Rectal smooth muscle tissue (tissue), 1 donor: ENCODE data around the gene NETO1.
A peak's percentile ranks its signal among the peaks of the same experiment; 100 is the strongest.

Experiments
- H3K27ac ChIP-seq: one replicate; pipeline ENCODE4 v1.7.0; 2013; ENCODE audit warnings: low read depth, low read length, inconsistent platforms
- H3K27me3 ChIP-seq: one replicate; pipeline ENCODE4 v1.7.0; 2013; ENCODE audit warnings: low read length; ENCODE audit not compliant: control insufficient read depth, insufficient read depth
- H3K36me3 ChIP-seq: one replicate; pipeline ENCODE4 v1.7.0; 2013; ENCODE audit warnings: low read length; ENCODE audit not compliant: control insufficient read depth, insufficient read depth
- H3K4me1 ChIP-seq: one replicate; pipeline ENCODE4 v1.7.0; 2013; ENCODE audit warnings: low read length; ENCODE audit not compliant: control insufficient read depth, insufficient read depth
- H3K4me3 ChIP-seq: one replicate; pipeline ENCODE4 v1.7.0; 2013; ENCODE audit warnings: low read length
- H3K9ac ChIP-seq: one replicate; pipeline ENCODE4 v1.7.0; 2013; ENCODE audit warnings: low read length

Gene NETO1

GRCh38 chr18:72697706-72698105 lies 170.1 kb downstream of the NETO1 start:
- H3K4me1 ChIP-seq, result no peaks in the 10 kb centered on the region
- no peaks in the 10 kb centered on the region for H3K27me3 ChIP-seq
- no peaks in the 10 kb centered on the region for H3K36me3 ChIP-seq
- no peak overlapping the region for H3K9ac ChIP-seq
- no peak overlapping the region for H3K27ac ChIP-seq
- H3K4me3 ChIP-seq, result no peak overlapping the region

- H3K36me3 ChIP-seq, result no peaks in the 10 kb centered on the region
- H3K9ac ChIP-seq, result no peak overlapping the region
- peak overlapping the region; percentile 41 for H3K4me3 ChIP-seq
- H3K27ac ChIP-seq, result no peak overlapping the region
- H3K4me1 ChIP-seq, result no peaks in the 10 kb centered on the region
- H3K27me3 ChIP-seq, result no peaks in the 10 kb centered on the region
Measured at GRCh38 chr18:72692595-72692994, 175.2 kb downstream of the NETO1 start.
